A673 (cell line): ENCODE measurements around the gene BAK1.

Experiments used
- CTCF ChIP-seq: fragments of 300-800, 200-600 bp; sonication (generic); conservative IDR thresholded peaks from 2 replicates; pipeline ENCODE4 v1.5.1; 2017; ENCODE audit warnings: low read depth, mild to moderate bottlenecking, antibody characterized with exemption, low read length, moderate library complexity, mixed read lengths
- EZH2 ChIP-seq: fragments of 200-600 bp; sonication (generic); IDR thresholded peaks from 2 replicates; pipeline ENCODE4 v1.6.1; 2017; ENCODE audit warnings: borderline replicate concordance, low read depth, mild to moderate bottlenecking, mixed read lengths, antibody characterized with exemption, low read length; ENCODE audit not compliant: poor library complexity, severe bottlenecking

- no peak for TF ChIP-seq CTCF
- TF ChIP-seq EZH2 = no peak
These were observed 36.8 kb upstream of the BAK1 start for GRCh38 chr6:33616913-33617312.
